ENCODE data around the gene RHOU. TPM values are rescaled to one million over a fixed set of nuclear protein-coding genes. Genes with fewer than 3 reads are reported as not detected.

RHOU gene
- total RNA-seq, 3 donors from 2014 or later (not counting 1 experiment from before 2014, with no cell fraction given), result 0.33 to 1.6 (median 0.82) TPM

DNA sequence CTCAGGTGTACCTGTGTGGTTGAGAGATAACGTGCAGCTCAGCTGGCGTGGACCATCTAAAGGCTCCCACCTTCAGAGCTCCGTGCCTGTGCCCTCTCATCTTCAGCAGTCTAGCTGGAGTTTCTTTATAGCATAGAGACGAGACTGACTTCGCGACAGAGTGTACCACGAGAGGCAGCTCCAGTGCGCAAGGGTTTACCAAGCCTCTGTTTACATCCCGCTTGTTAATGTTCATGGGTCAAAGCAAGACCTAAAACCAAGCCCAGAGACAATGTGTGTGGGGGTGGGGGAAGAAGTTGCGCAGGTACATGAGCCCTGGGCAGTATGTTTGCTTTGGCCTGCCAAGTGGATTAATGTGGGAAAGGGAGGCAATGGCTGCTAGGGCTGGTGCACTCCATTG is 15.6 kb downstream of the RHOU start:
- H3K9me3 Mint-ChIP-seq, result no peaks in the 10 kb centered on the region
- H3K27ac ChIP-seq (ENCODE audit: low read length), result no peak overlapping the region
- no peak overlapping the region for H3K27ac Mint-ChIP-seq
- no peaks in the 10 kb centered on the region for H3K9me3 ChIP-seq (ENCODE audit: control insufficient read depth, insufficient read depth, low read length)
- DNase-seq (no peak), ATAC-seq (no peak)
- peaks cover 13 to 20% of the 10 kb centered on the region in 2 donors for H3K4me1 Mint-ChIP-seq
- WGBS (ENCODE audit: insufficient coverage), result 92% methylated on average over 10 of the region's 10 CpGs
- peaks cover 15% of the 10 kb centered on the region for H3K27me3 ChIP-seq (ENCODE audit: control insufficient read depth, insufficient read depth, low read length)
- TF ChIP-seq, protein P1, sequence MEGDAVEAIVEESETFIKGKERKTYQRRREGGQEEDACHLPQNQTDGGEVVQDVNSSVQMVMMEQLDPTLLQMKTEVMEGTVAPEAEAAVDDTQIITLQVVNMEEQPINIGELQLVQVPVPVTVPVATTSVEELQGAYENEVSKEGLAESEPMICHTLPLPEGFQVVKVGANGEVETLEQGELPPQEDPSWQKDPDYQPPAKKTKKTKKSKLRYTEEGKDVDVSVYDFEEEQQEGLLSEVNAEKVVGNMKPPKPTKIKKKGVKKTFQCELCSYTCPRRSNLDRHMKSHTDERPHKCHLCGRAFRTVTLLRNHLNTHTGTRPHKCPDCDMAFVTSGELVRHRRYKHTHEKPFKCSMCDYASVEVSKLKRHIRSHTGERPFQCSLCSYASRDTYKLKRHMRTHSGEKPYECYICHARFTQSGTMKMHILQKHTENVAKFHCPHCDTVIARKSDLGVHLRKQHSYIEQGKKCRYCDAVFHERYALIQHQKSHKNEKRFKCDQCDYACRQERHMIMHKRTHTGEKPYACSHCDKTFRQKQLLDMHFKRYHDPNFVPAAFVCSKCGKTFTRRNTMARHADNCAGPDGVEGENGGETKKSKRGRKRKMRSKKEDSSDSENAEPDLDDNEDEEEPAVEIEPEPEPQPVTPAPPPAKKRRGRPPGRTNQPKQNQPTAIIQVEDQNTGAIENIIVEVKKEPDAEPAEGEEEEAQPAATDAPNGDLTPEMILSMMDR (IDR thresholded peaks at IDR 0.05), result no peak
- H3K4me3 Mint-ChIP-seq, result no peak overlapping the region
- peaks cover 2% of the 10 kb centered on the region for H3K36me3 ChIP-seq (ENCODE audit: control insufficient read depth, insufficient read depth, low read length)
- no peak overlapping the region for H3K4me3 ChIP-seq (ENCODE audit: low read length)
- no peaks in the 10 kb centered on the region for H3K36me3 Mint-ChIP-seq
- peaks cover 30 to 59% of the 10 kb centered on the region in 2 donors for H3K27me3 Mint-ChIP-seq (ENCODE audit: low read depth in 2 of 2)
- H3K4me1 ChIP-seq (ENCODE audit: control insufficient read depth, insufficient read depth, low read length), result peaks cover 13% of the 10 kb centered on the region
- intact Hi-C loops (cut with micrococcal nuclease), result no loop called here

DNA sequence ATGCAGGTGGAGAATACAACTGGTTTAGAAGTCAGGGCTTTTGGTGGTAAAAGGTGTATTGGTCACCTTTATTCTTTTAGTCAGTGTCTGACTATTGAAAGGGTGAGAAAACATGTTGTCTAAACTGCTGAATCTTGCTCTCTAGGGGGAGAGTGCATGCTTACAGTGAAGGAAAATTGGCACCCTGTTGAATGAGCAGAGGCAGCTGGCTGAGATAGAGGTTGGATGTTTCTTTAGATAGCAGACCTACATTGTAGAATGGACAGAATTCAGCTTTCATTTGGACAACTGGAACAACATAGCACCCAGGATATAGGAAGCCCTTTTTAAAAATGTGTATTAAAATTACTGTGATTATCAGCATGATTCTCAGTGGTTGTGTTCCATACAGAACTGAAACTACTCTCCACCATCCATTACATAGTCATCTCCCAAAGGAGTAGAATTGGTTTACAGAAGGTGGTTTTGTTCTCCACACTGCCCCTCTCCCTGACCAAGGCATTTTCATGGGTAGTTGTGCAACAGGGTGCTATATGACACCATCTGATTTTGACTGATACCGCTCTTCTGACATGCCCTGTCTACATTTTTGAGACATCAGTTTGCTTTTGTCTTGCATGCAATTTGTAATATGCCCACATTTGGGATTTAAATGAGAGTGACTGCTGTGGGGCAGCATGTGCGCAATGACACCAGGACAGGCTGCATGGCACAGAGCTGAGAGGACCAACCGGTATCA is 16.2 kb downstream of the RHOU start:
- peaks cover 14 to 20% of the 10 kb centered on the region in 2 donors for H3K4me1 Mint-ChIP-seq
- DNase-seq, result no peak
- H3K36me3 Mint-ChIP-seq, result no peaks in the 10 kb centered on the region
- peaks cover 34 to 63% of the 10 kb centered on the region in 2 donors for H3K27me3 Mint-ChIP-seq (ENCODE audit: low read depth in 2 of 2)
- no peaks in the 10 kb centered on the region for H3K9me3 Mint-ChIP-seq
- no peak overlapping the region for H3K4me3 Mint-ChIP-seq
- Histone ChIP-seq H3K4me1 (ENCODE audit: control insufficient read depth, insufficient read depth, low read length) (peaks cover 16% of the 10 kb centered on the region), H3K9me3 (ENCODE audit: control insufficient read depth, insufficient read depth, low read length) (no peaks in the 10 kb centered on the region), H3K27ac (ENCODE audit: low read length) (no peak overlapping the region), H3K27me3 (ENCODE audit: control insufficient read depth, insufficient read depth, low read length) (peaks cover 16% of the 10 kb centered on the region), H3K36me3 (ENCODE audit: control insufficient read depth, insufficient read depth, low read length) (peaks cover 2% of the 10 kb centered on the region), H3K4me3 (ENCODE audit: low read length) (no peak overlapping the region)
- WGBS (ENCODE audit: insufficient coverage), result 97% methylated on average over 3 of the region's 3 CpGs
- H3K27ac Mint-ChIP-seq, result no peak overlapping the region
- ATAC-seq, result no peak
- TF ChIP-seq, protein P1 (IDR thresholded peaks at IDR 0.05), result no peak
- intact Hi-C loops (cut with micrococcal nuclease), result no loop called here

DNA sequence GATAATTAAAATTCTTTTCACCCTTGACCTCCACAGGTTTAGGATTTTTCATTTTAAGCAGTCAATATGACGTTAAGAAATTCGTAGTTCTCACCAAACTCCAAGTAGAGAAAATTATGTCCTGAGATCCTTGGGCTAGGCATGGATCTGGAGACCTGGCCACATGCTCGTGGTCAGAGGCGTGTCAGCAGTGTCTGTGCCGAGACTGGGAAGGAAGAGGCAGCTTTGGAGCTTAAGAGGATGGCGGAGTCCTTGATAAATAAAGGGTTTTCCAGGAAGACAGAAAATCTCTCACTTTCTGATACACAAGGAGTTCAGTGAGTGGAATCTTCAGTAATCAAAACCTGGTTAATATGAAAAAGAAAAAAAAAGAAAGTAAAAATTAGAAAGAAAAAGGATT is 17.0 kb downstream of the RHOU start:
- Mint-ChIP-seq H3K4me1 (peaks cover 20 to 21% of the 10 kb centered on the region in 2 donors), H3K9me3 (no peaks in the 10 kb centered on the region), H3K27me3 (ENCODE audit: low read depth in 2 of 2) (peaks cover 35 to 63% of the 10 kb centered on the region in 2 donors), H3K27ac (no peak overlapping the region), H3K4me3 (no peak overlapping the region), H3K36me3 (no peaks in the 10 kb centered on the region)
- Histone ChIP-seq H3K4me3 (ENCODE audit: low read length) (no peak overlapping the region), H3K27ac (ENCODE audit: low read length) (no peak overlapping the region), H3K36me3 (ENCODE audit: control insufficient read depth, insufficient read depth, low read length) (no peaks in the 10 kb centered on the region), H3K27me3 (ENCODE audit: control insufficient read depth, insufficient read depth, low read length) (peaks cover 16% of the 10 kb centered on the region), H3K9me3 (ENCODE audit: control insufficient read depth, insufficient read depth, low read length) (no peaks in the 10 kb centered on the region), H3K4me1 (ENCODE audit: control insufficient read depth, insufficient read depth, low read length) (peaks cover 16% of the 10 kb centered on the region)
- no peak for ATAC-seq
- WGBS (ENCODE audit: insufficient coverage), result 85% methylated on average over 6 of the region's 6 CpGs
- TF ChIP-seq, protein P1 (IDR thresholded peaks at IDR 0.05), result no peak
- no peak for DNase-seq
- intact Hi-C loops (cut with micrococcal nuclease), result no loop called here
